Effector memory CD8-positive, alpha-beta T cell (primary cell): ENCODE measurements around the gene TUBAL3.
"Not testable (repeated sequence)": the region's sequence is repeated elsewhere in the genome, so short reads cannot be mapped to it uniquely, and the experiment has no call there.

ENCODE experiments used
- ATAC-seq: fragments of 150-1000 bp; cut with Tn5 transposase; replicated peaks from 2 replicates; pipeline ENCODE4 v1.10.0; 2021; ENCODE audit warnings: mild to moderate bottlenecking, moderate library complexity
- DNase-seq, 3 experiments: peaks; one replicate each; pipeline ENCODE4 v3.0.0; 2021
- H3K27ac Mint-ChIP-seq, 2 donors: one replicate each; pipeline ENCODE4 v1.8.0; 2022; ENCODE audit warnings: mild to moderate bottlenecking in 2 of 2, mixed read lengths in 2 of 2, moderate library complexity in 2 of 2
- H3K27me3 Mint-ChIP-seq, 2 donors: one replicate each; pipeline ENCODE4 v1.8.0; 2022; ENCODE audit warnings: mixed read lengths in 2 of 2
- H3K36me3 Mint-ChIP-seq: one replicate; pipeline ENCODE4 v1.8.0; 2022; ENCODE audit warnings: mild to moderate bottlenecking, moderate library complexity, mixed read lengths; ENCODE audit not compliant: insufficient read depth
- H3K4me1 Mint-ChIP-seq, 2 donors: one replicate each; pipeline ENCODE4 v1.8.0; 2022; ENCODE audit warnings: low read depth in 2 of 2, mixed read lengths in 2 of 2
- H3K4me3 Mint-ChIP-seq, 2 donors: one replicate each; pipeline ENCODE4 v1.8.0; 2022; ENCODE audit warnings: mild to moderate bottlenecking in 2 of 2, mixed read lengths in 2 of 2, moderate library complexity in 2 of 2
- H3K9me3 Mint-ChIP-seq, 2 donors: one replicate each; pipeline ENCODE4 v1.8.0; 2022; ENCODE audit warnings: mixed read lengths in 2 of 2

TUBAL3 gene

GRCh38 chr10:5390607-5391205 lies 13.9 kb downstream of the TUBAL3 start:
- DNase-seq (no peak), ATAC-seq (no peak)
- Mint-ChIP-seq H3K4me3 (no peak overlapping the region), H3K27me3 (peaks cover 27 to 43% of the 10 kb centered on the region in 2 donors), H3K4me1 (no peaks in the 10 kb centered on the region), H3K27ac (no peak overlapping the region), H3K36me3 (no peaks in the 10 kb centered on the region), H3K9me3 (peaks cover 15 to 31% of the 10 kb centered on the region in 2 donors)

- peaks cover 15 to 18% of the 10 kb centered on the region in 2 donors for H3K27me3 Mint-ChIP-seq
- no peaks in the 10 kb centered on the region for H3K36me3 Mint-ChIP-seq
- peaks cover 15 to 26% of the 10 kb centered on the region in 2 donors for H3K9me3 Mint-ChIP-seq
- H3K4me3 Mint-ChIP-seq: no peak overlapping the region
- ATAC-seq: no peak
- H3K27ac Mint-ChIP-seq: no peak overlapping the region
- no peak for DNase-seq
- H3K4me1 Mint-ChIP-seq: no peaks in the 10 kb centered on the region
Observed at GRCh38 chr10:5387169-5387568, 17.5 kb downstream of the TUBAL3 start.

DNA sequence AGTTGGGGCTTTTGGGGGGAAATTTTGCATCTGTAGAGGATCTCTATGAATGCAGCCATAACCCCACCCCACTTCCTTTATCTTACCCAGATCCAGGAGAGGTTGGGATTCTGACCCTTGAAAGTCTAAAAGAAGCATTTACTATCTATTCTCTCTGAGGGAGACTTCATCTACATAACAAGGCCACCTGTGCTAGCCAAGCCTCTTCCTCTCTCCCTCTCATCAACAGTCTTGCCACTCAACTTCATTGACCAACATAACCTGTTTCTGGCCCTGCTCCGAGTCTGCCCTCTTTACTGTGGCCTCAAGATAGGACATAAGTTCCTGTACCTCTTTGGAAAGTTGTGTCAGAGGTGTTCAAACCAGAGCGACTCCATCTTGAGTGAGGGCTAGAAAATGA lies 19.4 kb downstream of the TUBAL3 start:
- DNase-seq: no peak
- H3K36me3 Mint-ChIP-seq: no peaks in the 10 kb centered on the region
- H3K9me3 Mint-ChIP-seq: peaks cover 8 to 11% of the 10 kb centered on the region in 2 donors
- H3K27me3 Mint-ChIP-seq: peaks cover 15 to 18% of the 10 kb centered on the region in 2 donors
- no peak overlapping the region for H3K4me3 Mint-ChIP-seq
- H3K4me1 Mint-ChIP-seq: no peaks in the 10 kb centered on the region
- no peak overlapping the region for H3K27ac Mint-ChIP-seq
- ATAC-seq: no peak

DNA sequence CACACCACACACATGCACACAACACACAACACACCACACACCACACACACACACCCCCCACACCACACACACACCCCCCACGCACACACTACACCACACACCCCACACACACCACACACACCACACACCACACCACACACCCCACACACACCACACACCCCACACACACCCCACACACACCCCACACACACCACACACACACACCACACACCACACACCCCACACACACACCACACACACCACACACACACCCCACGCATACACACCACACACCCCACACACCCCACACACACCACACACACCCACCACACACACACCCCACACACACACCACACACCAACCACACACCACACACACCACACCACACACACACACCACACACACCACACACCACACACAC lies 23.4 kb downstream of the TUBAL3 start:
- H3K36me3 Mint-ChIP-seq: no peaks in the 10 kb centered on the region
- peaks cover 4 to 6% of the 10 kb centered on the region in 2 donors for H3K27me3 Mint-ChIP-seq
- ATAC-seq (no peak), DNase-seq (no peak)
- H3K4me3 Mint-ChIP-seq: no peak overlapping the region
- no peaks in the 10 kb centered on the region for H3K9me3 Mint-ChIP-seq
- H3K4me1 Mint-ChIP-seq: no peaks in the 10 kb centered on the region
- no peak overlapping the region for H3K27ac Mint-ChIP-seq

- not testable (repeated sequence) for H3K36me3 Mint-ChIP-seq, H3K27ac Mint-ChIP-seq, ATAC-seq, H3K4me3 Mint-ChIP-seq, H3K9me3 Mint-ChIP-seq, H3K4me1 Mint-ChIP-seq, DNase-seq, H3K27me3 Mint-ChIP-seq
Observed at GRCh38 chr10:5380395-5380794, 24.2 kb downstream of the TUBAL3 start.

GRCh38 chr10:5379202-5379601 lies 25.4 kb downstream of the TUBAL3 start:
- H3K4me1 Mint-ChIP-seq, H3K27ac Mint-ChIP-seq, H3K4me3 Mint-ChIP-seq, ATAC-seq, H3K9me3 Mint-ChIP-seq, H3K36me3 Mint-ChIP-seq, DNase-seq: not testable (repeated sequence)
- H3K27me3 Mint-ChIP-seq: peaks cover 13 to 16% of the 10 kb centered on the region in 2 donors

- no peaks in the 10 kb centered on the region for H3K36me3 Mint-ChIP-seq
- DNase-seq (no peak), ATAC-seq (no peak)
- H3K27me3 Mint-ChIP-seq: peaks cover 18 to 21% of the 10 kb centered on the region in 2 donors
- H3K27ac Mint-ChIP-seq: no peak overlapping the region
- H3K9me3 Mint-ChIP-seq: no peaks in the 10 kb centered on the region
- no peak overlapping the region for H3K4me3 Mint-ChIP-seq
- no peaks in the 10 kb centered on the region for H3K4me1 Mint-ChIP-seq
Observed at GRCh38 chr10:5376450-5376849, 28.2 kb downstream of the TUBAL3 start.

DNA sequence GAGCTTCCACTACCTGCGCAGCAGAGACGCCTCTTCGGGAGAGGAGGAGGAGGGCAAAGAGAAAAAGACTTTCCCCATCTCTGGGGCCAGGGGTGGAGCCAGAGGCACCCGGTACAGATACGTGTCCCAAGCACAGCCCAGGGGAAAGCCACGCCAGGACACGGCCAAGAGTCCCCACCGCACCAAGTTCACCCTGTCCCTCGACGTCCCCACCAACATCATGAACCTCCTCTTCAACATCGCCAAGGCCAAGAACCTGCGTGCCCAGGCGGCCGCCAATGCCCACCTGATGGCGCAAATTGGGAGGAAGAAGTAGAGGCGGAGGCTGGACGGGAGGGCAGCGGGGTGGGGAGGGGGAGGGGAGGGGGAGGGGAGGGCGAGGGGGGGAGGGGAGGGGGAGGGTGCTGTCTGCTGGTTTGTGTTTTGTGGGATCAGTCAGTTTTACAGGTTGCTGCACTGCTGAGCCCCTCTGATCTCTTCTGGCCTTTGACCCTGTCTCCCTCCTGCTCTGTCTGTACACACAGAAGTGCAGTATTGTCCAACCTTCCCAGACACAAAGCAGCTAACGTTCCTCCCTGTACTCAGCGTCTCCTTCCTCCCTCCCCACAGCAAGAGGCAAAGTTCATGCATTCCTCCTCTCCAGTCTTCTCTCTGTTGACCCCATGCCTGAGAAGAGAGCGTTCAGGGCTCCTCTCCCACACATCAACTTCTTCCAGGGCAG lies 30.6 kb downstream of the TUBAL3 start:
- DNase-seq (no peak), ATAC-seq (no peak)
- Mint-ChIP-seq H3K36me3 (no peaks in the 10 kb centered on the region), H3K4me1 (no peaks in the 10 kb centered on the region), H3K4me3 (no peak overlapping the region), H3K27ac (no peak overlapping the region), H3K9me3 (peaks cover 9 to 10% of the 10 kb centered on the region in 2 donors), H3K27me3 (peaks cover 18 to 21% of the 10 kb centered on the region in 2 donors)

GRCh38 chr10:5373307-5373706 lies 31.3 kb downstream of the TUBAL3 start:
- no peak overlapping the region for H3K27ac Mint-ChIP-seq
- no peak for ATAC-seq
- H3K4me3 Mint-ChIP-seq: no peak overlapping the region
- H3K4me1 Mint-ChIP-seq: no peaks in the 10 kb centered on the region
- no peak for DNase-seq
- peaks cover 9 to 10% of the 10 kb centered on the region in 2 donors for H3K9me3 Mint-ChIP-seq
- peaks cover 18 to 21% of the 10 kb centered on the region in 2 donors for H3K27me3 Mint-ChIP-seq
- H3K36me3 Mint-ChIP-seq: no peaks in the 10 kb centered on the region

GRCh38 chr10:5370493-5371352 lies 33.9 kb downstream of the TUBAL3 start:
- no peak overlapping the region for H3K27ac Mint-ChIP-seq
- H3K27me3 Mint-ChIP-seq: peaks cover 17 to 28% of the 10 kb centered on the region in 2 donors
- H3K36me3 Mint-ChIP-seq: no peaks in the 10 kb centered on the region

GRCh38 chr10:5369362-5370158 lies 35.1 kb downstream of the TUBAL3 start:
- no peaks in the 10 kb centered on the region for H3K4me1 Mint-ChIP-seq
- no peak overlapping the region for H3K4me3 Mint-ChIP-seq
- H3K27me3 Mint-ChIP-seq: peaks cover 9 to 27% of the 10 kb centered on the region in 2 donors
- peaks cover 9 to 10% of the 10 kb centered on the region in 2 donors for H3K9me3 Mint-ChIP-seq
- no peaks in the 10 kb centered on the region for H3K36me3 Mint-ChIP-seq
- ATAC-seq: no peak
- H3K27ac Mint-ChIP-seq: no peak overlapping the region
- no peak for DNase-seq

More at GRCh38 chr10:5370493-5371352, 33.9 kb downstream of the TUBAL3 start:
- peaks cover 9 to 10% of the 10 kb centered on the region in 2 donors for H3K9me3 Mint-ChIP-seq
- no peak for ATAC-seq
- no peak for DNase-seq
- no peak overlapping the region for H3K4me3 Mint-ChIP-seq
- H3K4me1 Mint-ChIP-seq: no peaks in the 10 kb centered on the region

GRCh38 chr10:5365928-5366327 lies 38.7 kb downstream of the TUBAL3 start:
- DNase-seq (no peak), ATAC-seq (no peak)
- no peak overlapping the region for H3K4me3 Mint-ChIP-seq
- peaks cover 7 to 8% of the 10 kb centered on the region in 2 donors for H3K9me3 Mint-ChIP-seq
- no peaks in the 10 kb centered on the region for H3K4me1 Mint-ChIP-seq
- peaks cover 17 to 41% of the 10 kb centered on the region in 2 donors for H3K27me3 Mint-ChIP-seq
- H3K36me3 Mint-ChIP-seq: no peaks in the 10 kb centered on the region
- no peak overlapping the region for H3K27ac Mint-ChIP-seq

- H3K36me3 Mint-ChIP-seq: no peaks in the 10 kb centered on the region
- no peak within 1 kb of the TSS for H3K27ac Mint-ChIP-seq
Observed at GRCh38 chr10:5364890-5365338, 39.7 kb downstream of the TUBAL3 start, which contains the start of gene UCN3. UCN3 (plus strand) TSS chr10:5364966; CDS start chr10:5373721, 8,755 bp downstream.

More at GRCh38 chr10:5364890-5365338, 39.7 kb downstream of the TUBAL3 start, which contains the start of gene UCN3:
- no peaks in the 10 kb centered on the region for H3K9me3 Mint-ChIP-seq
- no peak for DNase-seq
- H3K4me1 Mint-ChIP-seq: no peaks in the 10 kb centered on the region
- no peak for ATAC-seq
- H3K4me3 Mint-ChIP-seq: no peak within 1 kb of the TSS
- peaks cover 17 to 41% of the 10 kb centered on the region in 2 donors for H3K27me3 Mint-ChIP-seq
